Mesendoderm (in vitro differentiated cells): ENCODE results near the gene MGP.

Experiments used
- DNase-seq: peaks from one replicate; pipeline ENCODE4 v3.0.0; 2013
- H2AK5ac ChIP-seq: 2 replicates; pipeline ENCODE4 v1.6.1; 2013; ENCODE audit warnings: low read length, inconsistent platforms
- H2BK120ac ChIP-seq: 2 replicates; pipeline ENCODE4 v1.6.1; 2013; ENCODE audit warnings: low read depth, mild to moderate bottlenecking, low read length, moderate library complexity, mixed read lengths
- H2BK15ac ChIP-seq: replicated peaks from 2 replicates; pipeline ENCODE4 v1.6.1; 2013; ENCODE audit warnings: low read depth, mild to moderate bottlenecking, moderate library complexity
- H2BK5ac ChIP-seq: 2 replicates; pipeline ENCODE4 v1.6.1; 2013; ENCODE audit warnings: low read length, inconsistent platforms
- H3K18ac ChIP-seq: 2 replicates; pipeline ENCODE4 v1.6.1; 2013; ENCODE audit warnings: mild to moderate bottlenecking, low read length, mixed read lengths
- H3K23ac ChIP-seq: one replicate; pipeline ENCODE4 v1.6.1; 2013; ENCODE audit warnings: low read length
- H3K27ac ChIP-seq: 2 replicates; pipeline ENCODE4 v1.5.1; 2013; ENCODE audit warnings: low read depth, mild to moderate bottlenecking, inconsistent platforms, low read length, moderate library complexity
- H3K27me3 ChIP-seq: 2 replicates; pipeline ENCODE4 v1.6.1; 2013; ENCODE audit warnings: low read length, control low read depth, mild to moderate bottlenecking, inconsistent platforms; ENCODE audit not compliant: insufficient read depth, poor library complexity
- H3K36me3 ChIP-seq: 2 replicates; pipeline ENCODE4 v1.6.1; 2013; ENCODE audit warnings: low read length, inconsistent platforms; ENCODE audit not compliant: control insufficient read depth, insufficient read depth
- H3K4ac ChIP-seq: one replicate; pipeline ENCODE4 v1.6.1; 2013; ENCODE audit warnings: low read depth, mild to moderate bottlenecking, low read length, moderate library complexity
- H3K4me1 ChIP-seq: 2 replicates; pipeline ENCODE4 v1.6.1; 2013; ENCODE audit warnings: low read depth, low read length, inconsistent platforms; ENCODE audit not compliant: control insufficient read depth
- H3K4me2 ChIP-seq: 2 replicates; pipeline ENCODE4 v1.6.1; 2013; ENCODE audit warnings: low read length
- H3K4me3 ChIP-seq: 2 replicates; pipeline ENCODE4 v1.5.1; 2013; ENCODE audit warnings: mild to moderate bottlenecking, low read length
- H3K56ac ChIP-seq: one replicate; pipeline ENCODE4 v1.6.1; 2013; ENCODE audit warnings: low read length
- H3K79me1 ChIP-seq: 2 replicates; pipeline ENCODE4 v1.6.1; 2013; ENCODE audit warnings: low read length, inconsistent platforms
- H3K79me2 ChIP-seq: 2 replicates; pipeline ENCODE4 v1.6.1; 2013; ENCODE audit warnings: mild to moderate bottlenecking, low read length; ENCODE audit not compliant: control insufficient read depth, insufficient read depth
- H3K9ac ChIP-seq: 2 replicates; pipeline ENCODE4 v1.6.1; 2013; ENCODE audit warnings: low read length, inconsistent platforms
- H4K5ac ChIP-seq: one replicate; pipeline ENCODE4 v1.6.1; 2013; ENCODE audit warnings: low read length
- H4K8ac ChIP-seq: one replicate; pipeline ENCODE4 v1.6.1; 2013; ENCODE audit warnings: low read depth, mild to moderate bottlenecking, control low read depth, low read length, moderate library complexity
- WGBS: extraction: QIAGEN DNeasy Blood & Tissue Kit; methylation state at CpG from one replicate; pipeline ENCODE4 v1.1.7; 2013; ENCODE audit warnings: low lambda C conversion rate, missing lambda C conversion rate; ENCODE audit not compliant: insufficient coverage; ENCODE audit errors: extremely low coverage; 5-methylcytosine and 5-hydroxymethylcytosine counted together

Gene MGP

DNA sequence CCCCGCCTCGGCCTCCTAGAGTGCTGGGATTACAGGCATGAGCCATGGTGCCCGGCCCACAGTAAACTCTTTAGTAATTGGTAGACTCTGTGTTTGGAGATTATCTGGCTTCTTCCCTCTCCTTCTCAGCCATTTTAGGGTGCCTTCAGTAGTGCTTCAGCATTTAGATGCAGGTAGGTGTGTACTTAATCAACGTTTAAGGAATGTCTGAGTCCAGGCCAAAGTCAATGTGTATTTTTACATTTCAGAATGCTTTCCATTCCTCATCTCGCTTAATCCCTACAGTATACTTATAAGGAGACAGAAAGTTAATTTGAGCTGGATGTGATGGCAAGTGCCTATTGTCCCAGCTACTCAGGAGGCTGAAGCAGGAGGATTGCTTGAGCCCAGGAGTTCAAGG is 20.5 kb upstream of the MGP start:
- no peak overlapping the region for H3K4me2 ChIP-seq
- DNase-seq: no peak
- H3K18ac ChIP-seq: no peak overlapping the region
- no peak overlapping the region for H2AK5ac ChIP-seq
- no peak overlapping the region for H4K8ac ChIP-seq
- no peaks in the 10 kb centered on the region for H3K36me3 ChIP-seq
- no peak overlapping the region for H3K56ac ChIP-seq
- no peaks in the 10 kb centered on the region for H3K4me1 ChIP-seq
- no peak overlapping the region for H3K9ac ChIP-seq
- no CpG with 5 or more reads among the region's 5 CpGs for WGBS
- no peak overlapping the region for H2BK15ac ChIP-seq
- H3K79me1 ChIP-seq: no peaks in the 10 kb centered on the region
- no peak overlapping the region for H3K27ac ChIP-seq
- no peak overlapping the region for H3K23ac ChIP-seq
- H4K5ac ChIP-seq: no peak overlapping the region
- H2BK5ac ChIP-seq: no peak overlapping the region
- no peak overlapping the region for H3K4me3 ChIP-seq
- H3K4ac ChIP-seq: no peak overlapping the region
- no peak overlapping the region for H2BK120ac ChIP-seq
- no peaks in the 10 kb centered on the region for H3K27me3 ChIP-seq
- H3K79me2 ChIP-seq: no peaks in the 10 kb centered on the region

DNA sequence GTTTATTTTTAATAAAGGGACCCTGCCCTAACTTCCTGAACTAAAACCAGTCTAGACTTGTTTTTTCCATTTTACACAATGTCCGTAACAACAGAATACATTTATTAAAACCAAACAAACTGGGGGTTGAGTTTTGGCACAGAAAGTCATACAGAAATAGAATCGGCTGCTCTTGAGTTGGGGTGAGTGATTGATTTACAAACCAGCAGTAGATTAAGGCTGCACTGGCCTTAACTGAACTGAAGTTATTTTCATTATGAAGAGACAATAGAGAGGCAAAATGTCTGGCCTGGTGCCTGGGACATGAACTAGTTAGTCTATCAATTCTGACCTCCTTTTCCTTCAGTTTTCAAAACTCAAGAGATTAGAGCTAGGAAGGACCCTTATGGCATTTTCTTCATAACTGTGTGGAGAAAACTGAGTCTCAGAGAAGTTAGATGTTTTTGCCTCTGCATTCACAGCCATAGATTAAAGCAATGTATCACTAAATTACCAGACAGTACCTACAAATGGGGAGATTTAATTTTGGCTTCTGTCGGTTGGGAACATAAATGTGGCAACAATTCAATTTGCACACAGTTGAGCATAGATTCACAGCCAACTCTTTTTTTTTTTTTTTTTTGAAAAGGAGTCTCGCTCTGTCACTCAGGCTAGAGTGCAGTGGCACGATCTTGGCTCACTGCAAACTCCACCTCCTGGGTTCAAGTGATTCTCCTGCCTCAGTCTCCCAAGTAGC is 19.8 kb upstream of the MGP start:
- no CpG with 5 or more reads among the region's 5 CpGs for WGBS
- Histone ChIP-seq H3K4ac (no peak overlapping the region), H4K8ac (no peak overlapping the region)

DNA sequence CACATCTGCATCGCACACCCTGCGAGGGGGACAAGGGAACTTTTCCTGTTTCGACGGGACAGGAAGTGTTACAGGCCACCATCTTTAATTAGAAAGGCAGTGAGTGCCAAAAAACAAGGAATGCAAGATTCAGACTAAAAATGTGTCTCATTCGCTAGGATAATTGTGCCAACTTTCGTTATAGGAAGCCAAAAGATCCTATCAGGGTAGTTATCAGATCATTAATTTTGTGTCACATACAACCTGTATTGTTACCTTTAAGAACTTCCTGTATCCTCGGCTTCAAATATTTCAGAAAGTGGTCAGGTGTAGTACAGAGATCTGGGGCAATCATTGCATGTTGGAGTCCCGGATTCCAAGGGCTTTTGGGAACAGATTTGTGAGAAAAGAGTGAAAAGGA is 19.2 kb upstream of the MGP start:
- DNase-seq: no peak
- H3K79me1 ChIP-seq: no peaks in the 10 kb centered on the region
- no peak overlapping the region for H3K56ac ChIP-seq
- no peak overlapping the region for H3K4ac ChIP-seq
- no peak overlapping the region for H2BK15ac ChIP-seq
- no peak overlapping the region for H3K23ac ChIP-seq
- no peak overlapping the region for H3K4me3 ChIP-seq
- no peaks in the 10 kb centered on the region for H3K4me1 ChIP-seq
- no peaks in the 10 kb centered on the region for H3K79me2 ChIP-seq
- H3K36me3 ChIP-seq: no peaks in the 10 kb centered on the region
- no peak overlapping the region for H3K18ac ChIP-seq
- H3K9ac ChIP-seq: no peak overlapping the region
- no peaks in the 10 kb centered on the region for H3K27me3 ChIP-seq
- no peak overlapping the region for H3K27ac ChIP-seq
- no peak overlapping the region for H4K5ac ChIP-seq
- WGBS: no CpG with 5 or more reads among the region's 8 CpGs
- no peak overlapping the region for H4K8ac ChIP-seq
- no peak overlapping the region for H2AK5ac ChIP-seq
- no peak overlapping the region for H2BK120ac ChIP-seq
- no peak overlapping the region for H2BK5ac ChIP-seq
- no peak overlapping the region for H3K4me2 ChIP-seq

More for the DNA sequence above, 19.8 kb upstream of the MGP start:
- no peaks in the 10 kb centered on the region for H3K79me2 ChIP-seq
- H3K36me3 ChIP-seq: no peaks in the 10 kb centered on the region
- H3K56ac ChIP-seq: no peak overlapping the region
- no peak overlapping the region for H3K18ac ChIP-seq
- no peak overlapping the region for H3K4me2 ChIP-seq
- no peaks in the 10 kb centered on the region for H3K27me3 ChIP-seq
- no peak for DNase-seq
- H4K5ac ChIP-seq: no peak overlapping the region
- H3K23ac ChIP-seq: no peak overlapping the region
- H3K27ac ChIP-seq: no peak overlapping the region
- H3K79me1 ChIP-seq: no peaks in the 10 kb centered on the region
- no peak overlapping the region for H2BK120ac ChIP-seq
- H2BK15ac ChIP-seq: no peak overlapping the region
- H3K4me1 ChIP-seq: no peaks in the 10 kb centered on the region
- H2AK5ac ChIP-seq: no peak overlapping the region
- H3K4me3 ChIP-seq: no peak overlapping the region
- H2BK5ac ChIP-seq: no peak overlapping the region
- H3K9ac ChIP-seq: no peak overlapping the region

DNA sequence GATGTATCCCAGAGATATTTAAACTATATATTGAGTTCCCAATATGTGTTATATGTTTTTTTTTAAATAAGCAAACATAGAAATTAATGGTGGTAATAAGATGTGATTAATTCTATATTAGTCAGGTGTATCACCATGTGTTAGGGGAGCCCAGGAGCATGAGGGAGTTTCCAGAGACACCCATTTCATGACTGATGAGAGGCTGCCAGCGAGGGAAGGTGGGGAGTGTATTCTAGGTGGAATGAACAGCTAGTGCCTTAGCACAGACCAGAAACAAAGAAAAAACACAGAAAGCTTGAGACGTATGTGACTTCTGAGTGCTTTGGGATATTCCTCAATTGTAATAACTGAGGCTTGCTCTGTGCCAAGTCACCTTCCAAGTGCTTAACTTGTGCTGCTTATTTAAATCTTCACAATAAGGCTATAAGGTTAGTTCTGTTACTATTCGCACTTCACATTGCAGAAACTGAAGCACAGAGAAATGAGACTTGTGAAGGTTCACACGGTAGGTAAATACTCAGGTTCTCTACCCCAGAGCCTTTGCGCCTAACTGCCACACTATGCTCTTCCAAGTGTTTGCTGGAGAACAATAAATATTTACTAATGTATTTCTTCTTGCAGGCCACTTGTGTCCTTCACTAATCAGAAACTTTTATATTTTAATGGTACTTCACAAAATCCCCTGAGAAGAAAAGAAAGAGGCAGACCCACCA is 17.9 kb upstream of the MGP start:
- Histone ChIP-seq H2BK5ac (no peak overlapping the region), H3K9ac (no peak overlapping the region), H3K23ac (no peak overlapping the region), H3K18ac (no peak overlapping the region), H3K4me3 (no peak overlapping the region), H3K79me1 (no peaks in the 10 kb centered on the region), H3K4ac (no peak overlapping the region), H3K36me3 (no peaks in the 10 kb centered on the region), H4K5ac (no peak overlapping the region), H3K79me2 (no peaks in the 10 kb centered on the region), H4K8ac (no peak overlapping the region), H3K4me2 (no peak overlapping the region), H2BK15ac (no peak overlapping the region), H3K56ac (no peak overlapping the region), H2BK120ac (no peak overlapping the region), H3K4me1 (no peaks in the 10 kb centered on the region), H2AK5ac (no peak overlapping the region), H3K27ac (no peak overlapping the region), H3K27me3 (no peaks in the 10 kb centered on the region)
- no CpG with 5 or more reads among the region's 5 CpGs for WGBS
- DNase-seq: no peak

DNA sequence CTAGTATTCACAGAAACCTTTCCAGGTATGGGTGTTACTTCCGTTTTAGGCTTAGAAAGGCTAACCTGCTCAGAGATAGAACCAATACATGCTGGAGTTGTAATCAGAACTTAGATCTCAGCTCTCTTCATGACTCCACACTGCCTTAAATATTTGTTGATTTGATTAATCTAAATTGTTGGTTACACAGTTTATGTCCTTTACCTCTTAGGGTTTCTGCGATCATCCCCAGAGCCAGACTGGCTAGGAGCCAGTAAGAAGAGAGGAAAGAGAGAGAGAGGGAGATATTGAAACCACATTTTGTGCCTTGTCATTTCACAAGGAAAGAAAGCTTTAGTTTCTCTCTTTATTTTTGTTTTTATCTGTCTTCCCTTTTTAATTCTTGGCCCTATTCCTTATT is 16.8 kb upstream of the MGP start:
- no CpG with 5 or more reads among the region's 2 CpGs for WGBS
- no peak overlapping the region for H2AK5ac ChIP-seq

More for the DNA sequence above, 16.8 kb upstream of the MGP start:
- Histone ChIP-seq H3K18ac (no peak overlapping the region), H3K4me3 (no peak overlapping the region), H3K4me1 (no peaks in the 10 kb centered on the region), H3K4me2 (no peak overlapping the region), H2BK5ac (no peak overlapping the region), H3K9ac (no peak overlapping the region), H4K5ac (no peak overlapping the region), H3K4ac (no peak overlapping the region), H3K79me1 (no peaks in the 10 kb centered on the region), H3K27me3 (no peaks in the 10 kb centered on the region), H3K23ac (no peak overlapping the region), H3K56ac (no peak overlapping the region), H3K79me2 (no peaks in the 10 kb centered on the region), H3K36me3 (no peaks in the 10 kb centered on the region), H3K27ac (no peak overlapping the region), H4K8ac (no peak overlapping the region), H2BK120ac (no peak overlapping the region), H2BK15ac (no peak overlapping the region)
- DNase-seq: no peak
